B cell (primary cell): ENCODE results near the gene RAB15. TPM values are rescaled to one million over a fixed set of nuclear protein-coding genes. Genes with fewer than 3 reads are reported as not detected.

Experiments
- ATAC-seq: fragments of 200-7000 bp; cut with Tn5 transposase; one replicate; pipeline ENCODE4 v1.10.0; 2021; ENCODE audit warnings: low read depth, mild to moderate bottlenecking, moderate number of reproducible peaks, moderate library complexity
- CTCF ChIA-PET: fragments of 350-600 bp; sonication (Branson Sonifier 250); formaldehyde crosslinking; loops from one replicate; lab custom pipeline; 2021; ENCODE audit warnings: antibody characterized with exemption, inconsistent platforms; lab: Charles Lee
- POLR2A ChIA-PET: fragments of 350-600 bp; sonication (Branson Sonifier 250); formaldehyde crosslinking; loops from one replicate; lab custom pipeline; 2021; ENCODE audit warnings: antibody characterized with exemption; lab: Charles Lee
- DNase-seq: peaks from one replicate; pipeline ENCODE4 v3.0.0; 2013
- H2AFZ ChIP-seq: 2 replicates; pipeline ENCODE4 v1.6.1; 2012; ENCODE audit warnings: mild to moderate bottlenecking, low read depth, low read length; ENCODE audit not compliant: insufficient read depth, poor library complexity, severe bottlenecking
- H3K27ac ChIP-seq, 2 donors: 1 replicate in 1 of 2; 2 replicates in 1 of 2; pipeline ENCODE4 v1.5.1; 2012 to 2013; ENCODE audit warnings: low read length in 2 of 2, mild to moderate bottlenecking in 2 of 2, moderate library complexity in 1 of 2
- H3K27me3 ChIP-seq, 4 experiments: fragments of 200-600 bp in 1 of 4; sonication (generic) in 1 of 4; replicated peaks in 1 of 4; 1 replicate in 2 of 4; 2 replicates in 2 of 4; pipeline versions ENCODE4 v1.6.1 to v1.7.0; 2013 to 2016; ENCODE audit warnings: low read length in 3 of 4, mild to moderate bottlenecking in 2 of 4, mixed read lengths in 1 of 4, moderate library complexity in 1 of 4; ENCODE audit not compliant: insufficient read depth in 4 of 4, control insufficient read depth in 3 of 4; ENCODE audit errors: control extremely low read depth in 1 of 4
- H3K36me3 ChIP-seq, 2 experiments: replicated peaks in 1 of 2; 1 replicate in 1 of 2; 2 replicates in 1 of 2; pipeline versions ENCODE4 v1.6.1 to v1.7.1; 2013; ENCODE audit warnings: low read length in 1 of 2; ENCODE audit not compliant: insufficient read depth in 2 of 2, control insufficient read depth in 1 of 2; ENCODE audit errors: control extremely low read depth in 1 of 2, extremely low read depth in 1 of 2
- H3K4me1 ChIP-seq, 2 donors: fragments of 200-600 bp in 1 of 2; sonication (generic) in 1 of 2; 1 replicate in 1 of 2; 2 replicates in 1 of 2; pipeline versions ENCODE4 v1.5.1 to v1.6.1; 2013 to 2017; ENCODE audit warnings: low read length in 2 of 2; ENCODE audit not compliant: control insufficient read depth in 2 of 2, insufficient read depth in 2 of 2
- H3K4me2 ChIP-seq: replicated peaks from 2 replicates; pipeline ENCODE3; 2012; ENCODE audit warnings: mild to moderate bottlenecking, low read depth, low read length; ENCODE audit not compliant: poor library complexity, severe bottlenecking
- H3K4me3 ChIP-seq, 5 experiments: fragments of 200-600 bp in 1 of 5; sonication (generic) in 1 of 5; 1 replicate in 3 of 5; 2 replicates in 2 of 5; pipeline versions ENCODE4 v1.5.1 to v1.7.0; 2011 to 2016; ENCODE audit warnings: low read length in 4 of 5, mild to moderate bottlenecking in 4 of 5, low read depth in 2 of 5, control low read depth in 1 of 5, moderate library complexity in 1 of 5; ENCODE audit not compliant: insufficient read depth in 1 of 5; ENCODE audit errors: control extremely low read depth in 1 of 5, extremely low read depth in 1 of 5
- H3K79me2 ChIP-seq: fragments of 200-600 bp; sonication (generic); one replicate; pipeline ENCODE4 v1.6.0; 2016; ENCODE audit warnings: low read length; ENCODE audit not compliant: control insufficient read depth, insufficient read depth
- H3K9ac ChIP-seq: fragments of 200-600 bp; sonication (generic); 2 replicates; pipeline ENCODE4 v1.6.1; 2017; ENCODE audit warnings: mild to moderate bottlenecking, low read length, moderate library complexity
- H3K9me3 ChIP-seq, 3 donors: one replicate each; pipeline versions ENCODE4 v1.6.1 to v1.7.1; 2013; ENCODE audit warnings: low read length in 2 of 3; ENCODE audit not compliant: control insufficient read depth in 2 of 3, insufficient read depth in 1 of 3; ENCODE audit errors: control extremely low read depth in 1 of 3
- H4K20me1 ChIP-seq: 2 replicates; pipeline ENCODE4 v1.6.0; 2012; ENCODE audit warnings: mild to moderate bottlenecking, low read length; ENCODE audit not compliant: insufficient read depth, control insufficient read depth, poor library complexity, severe bottlenecking
- H3K27ac Mint-ChIP-seq: one replicate; pipeline ENCODE4 v1.8.0; 2021; ENCODE audit warnings: mixed read lengths
- H3K27me3 Mint-ChIP-seq: one replicate; pipeline ENCODE4 v1.8.0; 2021; ENCODE audit warnings: mixed read lengths
- H3K4me1 Mint-ChIP-seq: one replicate; pipeline ENCODE4 v1.8.0; 2021; ENCODE audit warnings: mixed read lengths
- H3K4me3 Mint-ChIP-seq: one replicate; pipeline ENCODE4 v1.8.0; 2021; ENCODE audit warnings: mixed read lengths
- H3K9me3 Mint-ChIP-seq: one replicate; pipeline ENCODE4 v1.8.0; 2022; ENCODE audit warnings: mixed read lengths; ENCODE audit not compliant: insufficient read depth
- EZH2 ChIP-seq: IDR thresholded peaks from 2 replicates; pipeline ENCODE4 v1.6.1; 2012; ENCODE audit warnings: borderline replicate concordance, low read depth, mild to moderate bottlenecking, moderate library complexity, low read length; ENCODE audit not compliant: insufficient read depth, poor library complexity, severe bottlenecking
- WGBS: methylation state at CpG from one replicate; pipeline ENCODE4 v1.1.5; 2013; ENCODE audit warnings: missing lambda C conversion rate; ENCODE audit not compliant: insufficient coverage; 5-methylcytosine and 5-hydroxymethylcytosine counted together
- intact Hi-C: fragments of 100-400 bp; cut with micrococcal nuclease; formaldehyde crosslinking; loops from one replicate; pipeline ENCODE4 v1.10.0; 2022
- polyA plus RNA-seq: library from polyadenylated mRNA; depleted of rRNA; stranded (reverse); fragments of >200 nt; gene quantifications from 2 replicates; pipeline ENCODE4 v1.2.3, GENCODE V29; 2012
- total RNA-seq, 2 donors: library from RNA; stranded (reverse); fragments of 120-200 nt in 1 of 2; gene quantifications; 1 replicate in 1 of 2; 2 replicates in 1 of 2; pipeline versions ENCODE4 v1.2.3 to v1.2.4, GENCODE V29; 2013 to 2022
- TF ChIP-seq, protein P1 (sequence below): fragments of 200-600 bp; IDR thresholded peaks from one replicate; pipeline ENCODE4 v1.8.0; 2022; ENCODE audit warnings: antibody characterized with exemption, mild to moderate bottlenecking

RAB15 gene
- total and polyA plus RNA-seq, 2 donors (not counting 1 experiment from before 2014, with no cell fraction given), result 0.17 to 0.19 TPM

DNA sequence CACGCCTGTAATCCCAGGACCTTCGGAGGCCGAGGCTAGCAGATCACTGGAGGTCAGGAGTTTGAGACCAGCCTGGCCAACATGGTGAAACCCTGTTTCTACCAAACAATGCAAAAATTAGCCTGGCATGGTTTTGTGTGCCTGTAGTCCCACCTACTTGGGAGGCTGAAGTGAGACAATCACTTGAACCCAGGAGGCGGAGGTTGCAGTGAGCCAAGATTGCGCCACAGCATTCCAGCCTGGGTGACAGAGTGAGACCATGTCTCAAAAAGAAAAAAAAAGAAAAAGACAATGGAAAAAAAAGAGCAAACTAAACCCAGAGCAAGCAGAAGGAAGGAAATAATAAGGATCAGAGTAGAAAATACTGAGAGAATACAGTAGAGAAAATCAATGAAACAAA lies 52.5 kb downstream of the RAB15 start:
- TF ChIP-seq EZH2, result no peak
- TF ChIP-seq, protein P1, sequence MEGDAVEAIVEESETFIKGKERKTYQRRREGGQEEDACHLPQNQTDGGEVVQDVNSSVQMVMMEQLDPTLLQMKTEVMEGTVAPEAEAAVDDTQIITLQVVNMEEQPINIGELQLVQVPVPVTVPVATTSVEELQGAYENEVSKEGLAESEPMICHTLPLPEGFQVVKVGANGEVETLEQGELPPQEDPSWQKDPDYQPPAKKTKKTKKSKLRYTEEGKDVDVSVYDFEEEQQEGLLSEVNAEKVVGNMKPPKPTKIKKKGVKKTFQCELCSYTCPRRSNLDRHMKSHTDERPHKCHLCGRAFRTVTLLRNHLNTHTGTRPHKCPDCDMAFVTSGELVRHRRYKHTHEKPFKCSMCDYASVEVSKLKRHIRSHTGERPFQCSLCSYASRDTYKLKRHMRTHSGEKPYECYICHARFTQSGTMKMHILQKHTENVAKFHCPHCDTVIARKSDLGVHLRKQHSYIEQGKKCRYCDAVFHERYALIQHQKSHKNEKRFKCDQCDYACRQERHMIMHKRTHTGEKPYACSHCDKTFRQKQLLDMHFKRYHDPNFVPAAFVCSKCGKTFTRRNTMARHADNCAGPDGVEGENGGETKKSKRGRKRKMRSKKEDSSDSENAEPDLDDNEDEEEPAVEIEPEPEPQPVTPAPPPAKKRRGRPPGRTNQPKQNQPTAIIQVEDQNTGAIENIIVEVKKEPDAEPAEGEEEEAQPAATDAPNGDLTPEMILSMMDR, result no peak
- Histone ChIP-seq H3K4me1 (peaks cover 14 to 19% of the 10 kb centered on the region in 2 donors), H3K4me3 (no peak overlapping the region), H3K79me2 (peaks cover 81% of the 10 kb centered on the region), H2AFZ (no peak overlapping the region), H3K27me3 (no peaks in the 10 kb centered on the region), H3K9ac (no peak overlapping the region), H3K27ac (no peak overlapping the region), H3K4me2 (no peak overlapping the region), H3K36me3 (peaks cover 6 to 18% of the 10 kb centered on the region in 2 experiments), H4K20me1 (peaks cover 74% of the 10 kb centered on the region), H3K9me3 (no peaks in the 10 kb centered on the region)
- intact Hi-C loops, result loop anchor here (10.0 kb wide), 1 partner anchor 1375 kb away; the partner anchor contains the start of gene PPP2R5E
- DNase-seq (no peak), ATAC-seq (no peak)
- POLR2A ChIA-PET, result no interaction called here
- Mint-ChIP-seq H3K4me3 (no peak overlapping the region), H3K27me3 (no peaks in the 10 kb centered on the region), H3K4me1 (peaks cover 53% of the 10 kb centered on the region), H3K9me3 (no peaks in the 10 kb centered on the region), H3K27ac (no peak overlapping the region)
- 100% methylated on average over 4 of the region's 5 CpGs for whole genome bisulfite sequencing
- CTCF ChIA-PET, result no interaction called here

DNA sequence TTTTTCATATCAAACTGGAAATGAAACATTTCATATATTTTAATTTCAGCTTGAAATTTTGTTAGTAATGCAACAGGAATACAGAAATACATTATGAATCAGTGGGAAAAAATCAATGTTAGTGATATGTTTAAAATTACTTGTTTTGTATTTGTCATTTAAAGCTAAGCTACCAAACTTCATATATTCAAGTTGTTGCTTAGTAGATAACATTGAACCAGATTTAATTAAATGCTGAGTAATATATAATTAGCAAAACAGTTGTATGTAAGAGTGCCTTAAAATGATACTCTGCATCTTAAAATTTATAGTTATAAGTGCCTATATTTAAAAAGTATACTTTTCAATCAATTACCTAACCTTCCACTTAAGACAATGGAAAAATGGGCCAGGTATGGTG lies 52.9 kb downstream of the RAB15 start:
- no peaks in the 10 kb centered on the region for H3K9me3 Mint-ChIP-seq
- H2AFZ ChIP-seq, result no peak overlapping the region
- DNase-seq (no peak), ATAC-seq (no peak)
- intact Hi-C loops, result loop anchor here (10.0 kb wide), 1 partner anchor 1374 kb away; the partner anchor contains the start of gene PPP2R5E
- CTCF ChIA-PET, result no interaction called here
- no peak overlapping the region for H3K4me3 Mint-ChIP-seq
- H3K27ac Mint-ChIP-seq, result no peak overlapping the region
- H3K79me2 ChIP-seq, result peaks cover 85% of the 10 kb centered on the region
- H3K4me2 ChIP-seq, result no peak overlapping the region
- H4K20me1 ChIP-seq, result peaks cover 70% of the 10 kb centered on the region
- peaks cover 4 to 14% of the 10 kb centered on the region in 2 experiments for H3K36me3 ChIP-seq
- no peak overlapping the region for H3K4me3 ChIP-seq
- no peaks in the 10 kb centered on the region for H3K27me3 Mint-ChIP-seq
- H3K9me3 ChIP-seq, result no peaks in the 10 kb centered on the region
- no peaks in the 10 kb centered on the region for H3K27me3 ChIP-seq
- H3K4me1 ChIP-seq, result peaks cover 14 to 19% of the 10 kb centered on the region in 2 donors
- POLR2A ChIA-PET, result no interaction called here
- no peak overlapping the region for H3K27ac ChIP-seq
- no peak overlapping the region for H3K9ac ChIP-seq
- H3K4me1 Mint-ChIP-seq, result peaks cover 55% of the 10 kb centered on the region
- no peak for TF ChIP-seq EZH2
- TF ChIP-seq, protein P1, result no peak
